Panc1 (cell line): ENCODE data around the gene CRYM. TPM values are rescaled to one million over a fixed set of nuclear protein-coding genes. Genes with fewer than 3 reads are reported as not detected.
"Not testable (repeated sequence)": the region's sequence is repeated elsewhere in the genome, so short reads cannot be mapped to it uniquely, and the experiment has no call there.

ENCODE experiments used
- ATAC-seq: fragments of 200-7000 bp; cut with Tn5 transposase; 2 replicates; pipeline ENCODE4 v1.9.1; 2020; ENCODE audit warnings: mild to moderate bottlenecking, moderate library complexity
- BruUV-seq: library from RNA; stranded (reverse); fragments of 400-500 nt; replicated peaks from 2 replicates; lab custom pipeline; 2021; lab: Mats Ljungman, UMichigan
- CTCF ChIA-PET: fragments of 300-600 bp; sonication (Branson Sonifier 250); formaldehyde crosslinking; loops from one replicate; lab custom pipeline; 2022; ENCODE audit warnings: antibody characterized with exemption; lab: Charles Lee
- POLR2A ChIA-PET: fragments of 300-600 bp; sonication (Branson Sonifier 250); formaldehyde crosslinking; loops from one replicate; lab custom pipeline; 2022; ENCODE audit warnings: antibody characterized with exemption; lab: Charles Lee
- DNase-seq: peaks from one replicate; pipeline ENCODE4 v3.0.0-alpha.2; 2010; ENCODE audit warnings: low read depth, low spot score
- H3K27ac ChIP-seq: 2 replicates; pipeline ENCODE4 v1.5.1; 2011; ENCODE audit warnings: mild to moderate bottlenecking, low read length, inconsistent platforms
- H3K27me3 ChIP-seq: fragments of 200-500 bp; sonication (Bioruptor generic); 2 replicates; pipeline ENCODE4 v1.6.0; 2014; ENCODE audit warnings: low read length, inconsistent platforms; ENCODE audit not compliant: control insufficient read depth, insufficient read depth
- H3K36me3 ChIP-seq: fragments of 200-500 bp; sonication (Bioruptor generic); 2 replicates; pipeline ENCODE4 v1.5.1; 2014; ENCODE audit warnings: inconsistent platforms, mild to moderate bottlenecking, low read length, moderate library complexity; ENCODE audit not compliant: control insufficient read depth, insufficient read depth
- H3K4me1 ChIP-seq: 2 replicates; pipeline ENCODE4 v1.5.1; 2011; ENCODE audit warnings: inconsistent platforms, mild to moderate bottlenecking, low read length, moderate library complexity; ENCODE audit not compliant: control insufficient read depth, insufficient read depth
- H3K4me3 ChIP-seq, 2 experiments: 2 replicates each; pipeline ENCODE4 v1.5.1; 2011 to 2012; ENCODE audit warnings: low read depth in 2 of 2, low read length in 2 of 2, mild to moderate bottlenecking in 2 of 2, inconsistent platforms in 1 of 2, moderate library complexity in 1 of 2
- H3K9me3 ChIP-seq: fragments of 200-500 bp; sonication (Bioruptor generic); 2 replicates; pipeline ENCODE4 v1.5.1; 2014; ENCODE audit warnings: low read depth, mild to moderate bottlenecking, inconsistent platforms, low read length, moderate library complexity; ENCODE audit not compliant: control insufficient read depth, insufficient read depth
- CTCF ChIP-seq: fragments of 450-650 bp; IDR thresholded peaks from 2 replicates; pipeline ENCODE4 v1.5.1; 2017; ENCODE audit warnings: mild to moderate bottlenecking
- POLR2AphosphoS5 ChIP-seq: IDR thresholded peaks from 2 replicates; pipeline ENCODE4 v1.6.1; 2012; ENCODE audit warnings: mild to moderate bottlenecking, low read depth, low read length, moderate library complexity
- REST ChIP-seq, 2 experiments: IDR thresholded peaks; 2 replicates each; pipeline ENCODE4 v1.6.1; 2011 to 2012; ENCODE audit warnings: low read depth in 2 of 2, control low read depth in 1 of 2, low read length in 1 of 2, mild to moderate bottlenecking in 1 of 2, moderate library complexity in 1 of 2; ENCODE audit not compliant: insufficient read depth in 1 of 2
- SIN3A ChIP-seq: IDR thresholded peaks from 2 replicates; pipeline ENCODE4 v1.6.1; 2012; ENCODE audit warnings: low read depth, mild to moderate bottlenecking, low read length, moderate library complexity, borderline replicate concordance; ENCODE audit not compliant: insufficient read depth
- TCF7L2 ChIP-seq: IDR thresholded peaks from 2 replicates; pipeline ENCODE4 v1.6.1; 2011; ENCODE audit warnings: mild to moderate bottlenecking, low read depth, low read length, inconsistent platforms
- in situ Hi-C: cut with HindIII; loops from 2 replicates; pipeline ENCODE4 v1.10.0; 2016; ENCODE audit warnings: low sequenced_read_pairs, low pct_unique_long_range_greater_than_20kb
- intact Hi-C: fragments of 100-400 bp; cut with micrococcal nuclease; formaldehyde crosslinking; loops from one replicate; pipeline ENCODE4 v1.10.0; 2022; ENCODE audit not compliant: unreplicated experiment
- total RNA-seq: library from RNA; stranded (reverse); gene quantifications from one replicate; pipeline ENCODE4 v1.2.1, GENCODE V29; 2021; ENCODE audit not compliant: unreplicated experiment

The CRYM gene
- total RNA-seq, 1 experiment from 2014 or later: 0.41 TPM

- intact Hi-C loops, H3K4me3 ChIP-seq, ATAC-seq, H3K9me3 ChIP-seq, H3K27ac ChIP-seq, H3K36me3 ChIP-seq, H3K4me1 ChIP-seq, CTCF ChIA-PET, DNase-seq, in situ Hi-C loops, BruUV-seq, H3K27me3 ChIP-seq: not testable (repeated sequence)
- POLR2A ChIA-PET: interaction anchor here (0.7 kb wide), 1 partner anchor 11 kb away, joined by 4 read pairs; no protein-coding TSS in a partner anchor
Observed at GRCh38 chr16:21312046-21312445, 34.0 kb upstream of the CRYM start.

GRCh38 chr16:21306712-21307111 is 28.6 kb upstream of the CRYM start:
- H3K4me3 ChIP-seq, CTCF ChIA-PET, ATAC-seq, H3K9me3 ChIP-seq, H3K4me1 ChIP-seq, BruUV-seq, DNase-seq, H3K36me3 ChIP-seq, intact Hi-C loops, H3K27me3 ChIP-seq, H3K27ac ChIP-seq, in situ Hi-C loops: not testable (repeated sequence)
- POLR2A ChIA-PET: interaction anchor here (0.5 kb wide), 1 partner anchor 54 kb away, joined by 12 read pairs; no protein-coding TSS in a partner anchor

- ATAC-seq (no peak), DNase-seq (peak; percentile 96)
- H3K27ac ChIP-seq: no peak overlapping the region
- no TSS peak for BruUV-seq
- H3K27me3 ChIP-seq: no peaks in the 10 kb centered on the region
- peaks cover 8% of the 10 kb centered on the region; the same call in 1 of the 2 replicates for H3K4me1 ChIP-seq
- in situ Hi-C loops (no loop called here), intact Hi-C loops (loop anchor here (5.0 kb wide), 1 partner anchor 146 kb away; the partner anchor contains the start of gene LDAF1)
- H3K4me3 ChIP-seq: peak overlapping the region in 1 of 2 experiments; percentile 87; a peak in 2 of 4 replicates
- ChIA-PET POLR2A (no interaction called here), CTCF (interaction anchor here (1.7 kb wide), 1 partner anchor 114 kb away, joined by 5 read pairs; no protein-coding TSS in a partner anchor)
- TF ChIP-seq SIN3A: no peak
- TF ChIP-seq POLR2AphosphoS5: no peak
- TF ChIP-seq TCF7L2: no peak
- TF ChIP-seq CTCF: no peak
- TF ChIP-seq REST (IDR thresholded peaks at IDR 0.05; ENCODE audit: insufficient read depth in 1 of 2, low read depth in 2 of 2, low read length in 1 of 2): no peak
- no peaks in the 10 kb centered on the region for H3K36me3 ChIP-seq
- H3K9me3 ChIP-seq: no peaks in the 10 kb centered on the region
Observed at GRCh38 chr16:21302898-21303528, 24.9 kb upstream of the CRYM start.
